ENCODE results near the gene RBCK1. TPM values are rescaled to one million over a fixed set of nuclear protein-coding genes. Genes with fewer than 3 reads are reported as not detected.

RBCK1 gene
- total RNA-seq (2022; extraction: Qiagen RNA extraction; ENCODE audit: low read depth) = 107 to 139 TPM (median 134 TPM) in 5 replicates

GRCh38 chr20:407953-408842, at the start of gene RBCK1:
TSS of gene RBCK1 (plus strand) at chr20:408299. CDS start at chr20:408758, 459 bp downstream.

GRCh38 chr20:462199-462991, 54.3 kb downstream of the RBCK1 start, which contains the start of gene TBC1D20:
TSS of gene TBC1D20 (minus strand) at chr20:462533. CDS start at chr20:462405, 128 bp downstream.

Other genes with a start within 250 kb of the RBCK1 start
- not detected in 5 replicates for gene DEFB128, start 218.6 kb upstream of the RBCK1 start, total RNA-seq (2022; extraction: Qiagen RNA extraction; ENCODE audit: low read depth)
- gene DEFB129, start 181.0 kb upstream of the RBCK1 start, total RNA-seq (2022; extraction: Qiagen RNA extraction; ENCODE audit: low read depth) = not detected in 5 replicates
- not detected in 5 replicates for gene DEFB132, start 150.6 kb upstream of the RBCK1 start, total RNA-seq (2022; extraction: Qiagen RNA extraction; ENCODE audit: low read depth)
- gene C20orf96, start 117.5 kb upstream of the RBCK1 start, total RNA-seq (2022; extraction: Qiagen RNA extraction; ENCODE audit: low read depth) = 10.3 to 11.9 TPM (median 11.8 TPM) in 5 replicates
- 17.4 to 22.4 TPM (median 21.7 TPM) in 5 replicates for gene ZCCHC3, start 110.7 kb upstream of the RBCK1 start, total RNA-seq (2022; extraction: Qiagen RNA extraction; ENCODE audit: low read depth)
- gene SOX12, start 82.7 kb upstream of the RBCK1 start, total RNA-seq (2022; extraction: Qiagen RNA extraction; ENCODE audit: low read depth) = 18.8 to 25.4 TPM (median 23.4 TPM) in 5 replicates
- gene NRSN2, start 61.2 kb upstream of the RBCK1 start, total RNA-seq (2022; extraction: Qiagen RNA extraction; ENCODE audit: low read depth) = 48.1 to 63.4 TPM (median 61.6 TPM) in 5 replicates
- 44.2 to 57.2 TPM (median 55.0 TPM) in 5 replicates for gene TRIB3, start 27.5 kb upstream of the RBCK1 start, total RNA-seq (2022; extraction: Qiagen RNA extraction; ENCODE audit: low read depth)
- gene TBC1D20, start 54.2 kb downstream of the RBCK1 start, total RNA-seq (2022; extraction: Qiagen RNA extraction; ENCODE audit: low read depth) = 30.3 to 36.7 TPM (median 34.4 TPM) in 5 replicates
- 130 to 167 TPM (median 147 TPM) in 5 replicates for gene CSNK2A1, start 135.5 kb downstream of the RBCK1 start, total RNA-seq (2022; extraction: Qiagen RNA extraction; ENCODE audit: low read depth)
- not detected in 5 replicates for gene TCF15, start 202.0 kb downstream of the RBCK1 start, total RNA-seq (2022; extraction: Qiagen RNA extraction; ENCODE audit: low read depth)
- 206 to 259 TPM (median 225 TPM) in 5 replicates for gene SRXN1, start 244.9 kb downstream of the RBCK1 start, total RNA-seq (2022; extraction: Qiagen RNA extraction; ENCODE audit: low read depth)

All from A549 treated with GW870086 at 1 μM for 4 hours (cell line).